HG02943 (cell line): ENCODE data around the gene GP9.
"Not testable (repeated sequence)": the region's sequence is repeated elsewhere in the genome, so short reads cannot be mapped to it uniquely, and the experiment has no call there.

Experiments
- ATAC-seq: cut with Tn5 transposase; IDR thresholded peaks from one replicate; pipeline ENCODE4 v1.9.1; 2021; ENCODE audit warnings: mild to moderate bottlenecking, low read depth, moderate library complexity; ENCODE audit not compliant: unreplicated experiment

The GP9 gene

GRCh38 chr3:129104498-129105079 lies 44.0 kb downstream of the GP9 start:
- no peak for ATAC-seq

DNA sequence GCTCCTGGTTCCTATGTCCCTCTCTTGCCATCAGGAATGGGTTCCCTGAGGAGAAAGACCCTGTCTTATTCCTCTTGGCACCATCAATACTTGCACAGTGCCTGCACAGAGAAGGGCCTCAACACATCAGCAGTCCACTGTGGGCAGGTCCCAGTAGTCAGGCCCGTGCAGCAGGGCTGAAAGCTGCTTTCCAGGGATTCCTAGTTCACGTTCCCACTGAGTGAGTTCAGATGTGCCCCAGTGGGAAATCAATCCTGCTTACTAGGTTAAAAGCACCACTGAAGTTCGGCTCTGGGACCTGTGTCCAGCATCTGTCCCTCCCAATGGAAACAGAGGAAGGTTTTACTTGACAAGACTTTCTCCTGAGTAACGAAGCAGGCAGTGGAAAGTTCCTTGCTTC lies 45.3 kb downstream of the GP9 start:
- no peak for ATAC-seq

DNA sequence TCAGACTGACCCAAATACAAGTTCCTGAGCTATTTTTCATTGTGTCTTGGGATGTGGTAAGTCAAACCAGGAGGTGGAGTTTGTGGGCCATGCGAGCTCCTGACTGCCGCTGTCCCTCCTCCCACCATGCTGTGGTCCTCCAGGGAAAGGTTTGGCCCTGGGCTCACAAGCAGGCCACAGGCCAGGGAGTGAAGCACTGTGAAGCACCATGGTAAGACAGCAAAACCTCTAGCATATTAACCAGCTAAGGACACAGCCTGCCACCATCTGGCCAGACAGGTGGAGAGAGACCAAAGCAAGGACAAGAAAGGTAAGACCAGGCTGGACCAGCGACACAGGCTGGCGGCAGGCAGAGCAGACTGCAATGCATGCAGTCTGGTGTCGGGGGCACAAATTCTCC lies 45.7 kb downstream of the GP9 start:
- no peak for ATAC-seq

GRCh38 chr3:129106866-129107565 lies 46.4 kb downstream of the GP9 start:
- no peak for ATAC-seq

DNA sequence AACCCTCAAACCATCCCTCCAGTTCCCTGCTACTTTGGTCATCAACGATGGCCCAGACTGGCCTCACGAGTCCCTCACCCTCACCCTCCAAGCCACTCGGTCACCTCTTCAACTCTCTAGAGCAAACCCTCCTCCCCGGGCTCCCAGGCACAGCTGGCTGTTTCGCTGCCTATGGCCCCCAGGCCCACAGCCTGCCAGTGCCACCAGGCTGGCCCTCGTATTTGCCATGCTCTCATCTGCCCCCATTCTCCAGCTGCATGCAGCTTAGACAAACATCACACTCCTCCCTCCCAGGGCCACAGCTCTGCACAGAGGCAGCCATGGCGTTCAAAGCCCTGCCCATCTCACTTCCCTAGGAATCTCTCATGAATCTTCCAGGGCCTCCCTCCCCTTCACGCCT lies 47.2 kb downstream of the GP9 start:
- no peak for ATAC-seq

GRCh38 chr3:129111076-129111780 lies 50.6 kb downstream of the GP9 start:
- not testable (repeated sequence) for ATAC-seq
